Stimulated activated CD4-positive, alpha-beta T cell treated with anti-CD3 and anti-CD28 coated beads, Interleukin-12 subunit alpha, Interleukin-12 subunit beta, amount 100 ng/mL, for 24 hours (primary cell): Measurements from ENCODE around the gene MGAT2.
"Not testable (repeated sequence)": the region's sequence is repeated elsewhere in the genome, so short reads cannot be mapped to it uniquely, and the experiment has no call there.

Experiments
- DNase-seq, 2 experiments: peaks; one replicate each; pipeline ENCODE4 v3.0.0-alpha.2; 2020; ENCODE audit warnings: low read depth in 2 of 2

The MGAT2 gene

GRCh38 chr14:49620182-49621113, at the start of gene MGAT2, which contains the start of gene RPL36AL:
Gene MGAT2 (plus strand): TSS chr14:49620799. CDS start chr14:49621269, 470 bp downstream.
Gene RPL36AL (minus strand): TSS chr14:49620626. CDS start chr14:49619104, 1,522 bp downstream.
- peak; percentile 91 to 93 for DNase-seq

GRCh38 chr14:49574038-49574437, 46.6 kb upstream of the MGAT2 start:
- DNase-seq: no peak

GRCh38 chr14:49578141-49578540, 42.5 kb upstream of the MGAT2 start:
- DNase-seq: no peak

GRCh38 chr14:49579841-49580240, 40.8 kb upstream of the MGAT2 start:
- no peak for DNase-seq

- DNase-seq: no peak
Observed at GRCh38 chr14:49581209-49582112, 39.1 kb upstream of the MGAT2 start.

- DNase-seq: no peak
Observed at GRCh38 chr14:49582113-49582977, 38.3 kb upstream of the MGAT2 start.

GRCh38 chr14:49583629-49584028, 37.0 kb upstream of the MGAT2 start:
- no peak for DNase-seq

GRCh38 chr14:49584058-49584457, 36.5 kb upstream of the MGAT2 start:
- DNase-seq: no peak

GRCh38 chr14:49584981-49585640, 35.5 kb upstream of the MGAT2 start:
- not testable (repeated sequence) for DNase-seq

GRCh38 chr14:49585803-49586672, 34.6 kb upstream of the MGAT2 start, which contains the start of gene RPS29:
Gene RPS29 (minus strand): TSS chr14:49586380. CDS start chr14:49586346, 34 bp downstream.
- peak; percentile 96 to 100 for DNase-seq

- DNase-seq: peak; percentile 46 to 53
Observed at GRCh38 chr14:49586673-49587460, 33.7 kb upstream of the MGAT2 start.

GRCh38 chr14:49589387-49589786, 31.2 kb upstream of the MGAT2 start:
- no peak for DNase-seq

- DNase-seq: no peak
Observed at GRCh38 chr14:49593016-49593415, 27.6 kb upstream of the MGAT2 start.

GRCh38 chr14:49594347-49595091, 26.1 kb upstream of the MGAT2 start:
- no peak for DNase-seq

- DNase-seq: no peak
Observed at GRCh38 chr14:49598189-49598484, 22.5 kb upstream of the MGAT2 start.

- peak; percentile 74 to 84 for DNase-seq
Observed at GRCh38 chr14:49598485-49599300, 21.9 kb upstream of the MGAT2 start, which contains the start of gene LRR1. Gene LRR1 (plus strand): TSS chr14:49598940. CDS start chr14:49599021, 81 bp downstream.

- no peak for DNase-seq
Observed at GRCh38 chr14:49607583-49607982, 13.0 kb upstream of the MGAT2 start.
